ENCODE measurements around the gene YTHDF1.

GRCh38 chr20:63242736-63243135, 26.8 kb upstream of the YTHDF1 start:
- no peak for TF ChIP-seq CTCF (IDR thresholded peaks at IDR 0.05)
- no peak for TF ChIP-seq POLR2AphosphoS5 (IDR thresholded peaks at IDR 0.05; ENCODE audit: insufficient read depth in 1 of 2, low read depth in 1 of 2)

Measured in vagina (tissue), 2 donors.